SKM-1 treated with dmso at 0.1 percent for 144 hours (cell line): ENCODE measurements around the gene EIF3M.

Experiments used
- DNase-seq: peaks from one replicate; lab custom pipeline; 2025; ENCODE audit not compliant: unreplicated experiment; lab: John Stamatoyannopoulos, UW

Gene EIF3M

DNA sequence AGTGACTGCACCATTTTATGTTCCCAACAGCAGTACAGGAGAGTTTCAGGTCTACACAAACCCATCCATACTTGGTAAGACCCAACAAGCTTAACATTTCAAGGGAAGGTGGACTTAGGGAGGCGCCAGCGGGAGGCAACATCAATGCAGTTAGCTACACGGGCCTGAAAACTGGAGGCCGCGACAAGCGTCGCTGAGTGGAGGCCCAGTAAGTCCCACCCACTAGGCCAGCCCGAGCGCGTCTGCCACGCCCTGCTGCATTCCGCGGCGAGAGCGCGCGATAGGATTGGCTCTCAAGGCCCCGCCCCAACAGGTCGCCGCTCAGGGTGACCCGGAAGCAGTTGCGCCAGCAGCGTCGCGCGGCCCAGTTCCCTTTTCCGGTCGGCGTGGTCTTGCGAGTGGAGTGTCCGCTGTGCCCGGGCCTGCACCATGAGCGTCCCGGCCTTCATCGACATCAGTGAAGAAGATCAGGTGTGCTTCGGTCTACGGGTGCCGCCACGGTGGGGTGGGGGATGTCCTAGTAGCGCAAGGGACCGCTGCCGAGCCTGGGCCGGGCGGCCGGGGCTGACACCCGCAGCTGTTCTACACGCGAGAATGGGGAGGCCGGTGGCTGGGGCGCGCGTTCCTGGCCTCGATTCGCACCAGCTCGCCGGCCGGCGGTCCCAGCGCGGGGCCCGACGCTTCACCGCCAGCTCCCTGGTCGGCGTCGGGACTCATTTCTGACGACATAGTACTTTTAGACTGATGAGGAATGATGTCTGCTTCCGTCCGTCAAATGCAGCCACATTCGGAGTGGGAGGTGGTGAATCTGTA lies at the start of gene EIF3M:
EIF3M (plus strand) TSS at position 373 of the 813 bp plus-strand sequence; CDS start at position 430, 57 bp downstream.
- peak; percentile 96 for DNase-seq

DNA sequence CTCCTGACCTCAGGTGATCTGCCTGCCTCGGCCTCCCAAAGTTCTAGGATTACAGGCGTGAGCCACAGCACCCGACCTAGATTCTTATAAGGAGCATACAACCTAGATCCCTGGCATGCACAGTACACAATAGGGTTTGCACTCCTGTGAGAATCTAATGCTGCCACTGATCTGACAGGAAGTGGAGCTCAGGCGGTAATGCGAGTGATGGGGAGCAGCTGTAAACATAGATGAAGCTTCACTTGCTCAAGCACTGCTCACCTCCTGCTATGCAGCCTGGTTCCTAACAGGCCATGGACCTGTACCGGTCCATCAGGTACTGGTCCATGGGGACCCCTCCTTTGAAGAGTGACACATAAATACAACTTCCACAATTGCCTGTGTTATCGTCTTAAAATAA lies 44.8 kb upstream of the EIF3M start:
- no peak for DNase-seq

DNA sequence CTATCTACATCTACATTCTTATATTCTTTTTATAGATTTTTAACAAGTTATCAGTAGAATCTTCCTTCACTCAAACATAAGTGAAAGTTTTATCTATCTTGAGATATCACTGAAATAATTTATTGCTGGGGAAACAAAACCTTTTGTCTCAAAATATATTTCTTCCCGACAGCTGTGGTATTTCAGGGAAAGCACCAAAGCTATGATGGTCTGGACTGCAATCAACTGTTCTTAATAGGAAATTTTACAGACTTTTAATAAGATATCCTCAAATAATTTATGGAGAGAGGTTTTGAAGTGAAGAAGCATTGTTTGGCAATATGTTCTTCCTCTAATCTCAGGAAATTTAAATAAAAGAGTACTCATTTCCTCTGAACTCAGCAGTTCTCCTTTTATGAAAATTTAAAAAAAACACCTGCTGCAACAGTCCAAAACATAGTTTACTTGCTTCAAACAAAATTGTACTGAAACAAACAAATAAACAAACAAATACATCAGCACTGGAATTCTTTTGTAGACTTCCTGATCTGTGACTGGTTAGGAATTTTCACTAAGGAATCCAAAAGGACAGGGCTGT lies 33.9 kb upstream of the EIF3M start:
- peak; percentile 42 for DNase-seq

DNA sequence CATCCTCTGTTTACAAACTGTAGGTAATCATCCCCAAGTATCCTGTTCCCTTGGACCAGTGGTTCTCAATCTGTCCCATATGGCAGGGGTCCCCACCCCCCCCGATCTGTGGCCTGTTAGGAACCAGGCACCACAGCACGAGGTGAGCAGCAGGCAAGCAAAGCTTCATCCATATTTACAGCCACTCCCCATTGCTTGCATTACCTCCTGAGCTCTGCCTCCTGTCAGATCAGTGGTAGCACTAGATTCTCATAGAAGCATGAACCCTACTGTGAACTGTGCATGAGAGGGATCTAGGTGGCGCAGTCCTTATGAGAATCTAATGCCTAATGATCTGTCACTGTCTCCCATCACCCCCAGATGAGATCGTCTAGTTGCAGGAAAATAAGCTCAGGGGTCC lies 33.4 kb upstream of the EIF3M start:
- DNase-seq = no peak

DNA sequence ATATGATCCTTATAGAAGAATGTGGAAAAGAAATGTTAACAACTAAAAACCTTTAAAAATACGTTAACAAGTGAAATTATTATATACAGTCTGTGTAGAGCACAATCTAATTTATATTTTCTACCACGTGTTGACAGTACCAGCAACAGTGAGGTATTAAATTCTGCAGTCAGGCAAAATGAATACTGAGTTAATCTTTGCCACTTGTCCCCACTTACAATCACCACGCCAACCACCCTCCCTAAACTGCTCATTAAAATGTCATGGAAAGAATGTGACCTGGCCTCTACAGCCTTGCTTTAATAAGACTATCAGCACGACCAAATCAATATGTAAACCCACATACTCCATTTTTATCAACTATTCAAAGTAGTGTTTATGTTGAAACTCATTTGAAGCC lies 28.5 kb upstream of the EIF3M start:
- DNase-seq = no peak

DNA sequence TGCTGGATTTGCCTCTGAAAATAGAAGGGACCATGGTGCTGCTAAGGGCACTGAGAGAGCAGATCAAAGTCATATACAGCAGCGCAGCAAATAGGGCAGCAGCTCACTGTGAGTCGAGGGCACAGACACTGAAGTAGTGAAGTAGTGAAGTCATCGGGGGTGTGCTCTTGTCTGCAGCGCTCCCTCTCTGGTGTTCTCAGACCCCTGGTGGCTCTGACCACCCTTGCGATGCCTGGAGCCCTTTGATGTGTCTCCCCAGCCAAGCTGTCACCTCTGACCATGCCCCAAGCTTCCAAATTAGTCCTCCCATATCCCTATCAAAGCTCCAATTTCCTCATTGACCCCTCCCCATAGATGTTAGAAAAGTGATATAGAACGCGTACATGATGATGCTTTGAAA lies 27.7 kb upstream of the EIF3M start:
- no peak for DNase-seq

DNA sequence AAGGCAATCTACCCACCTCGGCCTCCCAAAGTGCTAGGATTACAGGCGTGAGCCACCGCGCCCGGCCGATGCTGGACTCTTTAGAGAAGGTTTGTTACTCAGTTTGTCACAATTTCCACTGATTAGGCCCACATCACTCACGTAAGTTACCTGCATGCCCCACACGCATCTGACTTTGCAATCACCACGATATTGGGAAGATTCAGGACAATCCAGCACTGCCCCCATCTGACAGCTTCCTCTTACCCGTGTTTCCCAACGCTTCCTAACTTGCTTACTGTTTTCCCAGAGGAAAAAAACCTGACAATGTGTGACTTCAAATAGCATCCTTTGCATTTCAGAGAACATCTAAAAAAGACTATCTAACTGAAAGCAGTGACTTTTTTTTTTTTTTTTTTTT lies 21.8 kb upstream of the EIF3M start:
- DNase-seq = no peak

DNA sequence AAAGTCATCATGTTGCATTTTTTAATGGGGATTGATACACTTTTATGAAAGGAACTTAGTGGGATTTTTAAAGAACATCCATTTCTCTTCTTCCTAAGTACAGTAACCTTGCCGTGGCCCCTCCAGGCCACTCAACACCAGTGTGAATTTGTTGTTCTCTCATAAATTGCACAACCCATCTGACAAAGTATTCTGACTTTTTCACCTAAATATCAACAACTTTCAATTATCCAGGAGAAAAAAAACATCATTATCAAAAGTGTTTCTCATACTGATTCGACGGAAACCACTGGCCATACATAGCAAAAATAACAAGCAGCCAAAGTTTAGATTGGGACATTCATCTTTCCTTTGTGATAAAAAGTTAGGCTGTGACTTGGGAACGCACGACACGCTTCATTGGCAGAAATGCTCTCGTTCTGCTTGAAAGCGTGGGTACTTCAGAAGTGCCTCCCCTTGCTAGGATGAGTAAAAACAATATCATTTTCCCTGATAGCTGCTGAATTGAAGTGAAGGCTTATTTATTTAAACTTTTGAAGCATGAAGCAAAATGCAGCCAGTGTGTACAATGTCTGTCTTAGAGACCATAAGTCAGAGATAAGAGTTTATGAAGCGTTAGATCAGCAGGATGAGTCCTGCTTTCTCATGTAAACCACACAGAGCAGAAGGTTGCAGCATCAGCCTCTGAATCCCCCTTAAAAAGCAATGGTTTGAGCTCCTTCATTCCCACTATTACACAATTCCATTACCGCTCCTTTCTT lies 20.6 kb upstream of the EIF3M start:
- no peak for DNase-seq

DNA sequence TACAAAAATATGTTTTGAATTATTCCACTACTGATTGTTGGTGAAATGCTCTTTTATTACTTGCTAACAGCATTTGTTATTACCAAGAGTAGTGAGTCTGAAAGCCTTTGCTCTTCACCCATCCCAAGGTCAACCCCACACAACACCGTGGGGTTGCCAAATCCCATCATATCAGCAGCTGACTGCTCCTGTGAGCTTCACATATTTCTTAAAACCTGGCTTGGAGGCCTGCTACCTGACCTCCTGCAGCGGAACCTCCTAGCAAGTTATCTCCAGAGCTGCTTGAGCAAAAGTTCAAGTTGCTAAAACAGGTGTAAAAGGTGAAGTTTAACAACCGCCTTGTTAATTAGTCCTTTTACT lies 20.1 kb upstream of the EIF3M start:
- no peak for DNase-seq

DNA sequence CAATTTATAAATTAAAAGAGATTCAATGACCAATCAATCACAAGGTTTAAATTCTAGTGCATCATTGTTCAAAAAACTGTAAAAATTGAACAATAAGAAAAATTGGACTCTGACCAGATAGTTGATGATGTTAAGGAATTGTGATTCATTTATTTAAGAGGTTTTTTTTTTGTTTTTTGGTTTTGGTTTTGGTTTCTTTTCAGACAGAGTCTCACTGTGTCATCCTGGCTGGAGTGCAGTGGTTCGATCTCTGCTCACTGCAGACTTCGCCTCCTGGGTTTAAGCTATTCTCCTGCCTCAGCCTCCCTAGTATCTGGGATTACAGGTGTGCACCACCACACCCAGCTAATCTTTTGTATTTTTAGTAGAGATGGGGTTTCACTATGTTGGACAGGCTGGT lies 17.1 kb upstream of the EIF3M start:
- no peak for DNase-seq

DNA sequence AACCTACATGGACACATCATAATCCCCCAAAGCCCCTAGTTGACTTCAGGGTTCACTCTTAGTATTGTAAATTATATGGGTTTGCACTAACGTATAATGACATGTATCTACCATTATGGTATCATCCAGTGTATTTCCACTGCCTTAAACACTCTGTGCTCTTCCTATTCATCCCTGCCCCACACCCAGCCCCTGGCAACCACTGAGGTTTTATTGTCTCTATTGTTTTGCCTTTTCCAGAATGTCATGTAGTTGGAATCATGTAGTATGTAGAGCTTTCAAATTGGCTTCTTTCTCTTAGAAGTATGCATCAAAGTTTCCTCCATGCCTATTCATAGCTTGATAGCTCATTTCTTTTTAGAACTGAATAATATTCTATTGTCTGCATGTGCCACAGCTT lies 16.5 kb upstream of the EIF3M start:
- DNase-seq = no peak

DNA sequence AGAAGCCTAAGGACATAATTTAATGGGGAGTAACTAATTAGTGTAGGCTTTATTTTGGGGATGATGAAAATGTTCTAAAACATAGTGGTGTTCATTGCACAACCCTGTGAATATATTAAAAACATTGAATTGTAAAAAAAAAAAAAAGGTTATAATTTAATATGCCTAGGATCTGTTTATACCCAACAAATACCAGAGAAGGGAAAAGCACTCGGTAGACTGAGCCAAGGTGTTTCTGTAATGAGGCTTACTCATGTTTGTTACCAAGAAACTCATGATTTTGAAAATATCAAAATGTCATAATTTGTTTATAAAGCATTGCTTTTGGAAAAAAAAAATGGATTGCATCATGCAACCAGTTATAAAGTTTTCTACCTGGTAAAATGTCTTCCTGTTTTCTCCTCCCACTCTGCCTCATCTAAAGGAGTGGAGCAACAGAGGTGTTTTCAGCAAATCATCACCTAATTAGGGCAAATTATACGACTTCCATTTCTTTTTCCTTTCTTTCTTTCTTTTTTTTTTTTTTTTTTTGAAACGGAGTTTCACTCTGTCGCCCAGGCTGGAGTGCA lies 14.2 kb upstream of the EIF3M start:
- no peak for DNase-seq

DNA sequence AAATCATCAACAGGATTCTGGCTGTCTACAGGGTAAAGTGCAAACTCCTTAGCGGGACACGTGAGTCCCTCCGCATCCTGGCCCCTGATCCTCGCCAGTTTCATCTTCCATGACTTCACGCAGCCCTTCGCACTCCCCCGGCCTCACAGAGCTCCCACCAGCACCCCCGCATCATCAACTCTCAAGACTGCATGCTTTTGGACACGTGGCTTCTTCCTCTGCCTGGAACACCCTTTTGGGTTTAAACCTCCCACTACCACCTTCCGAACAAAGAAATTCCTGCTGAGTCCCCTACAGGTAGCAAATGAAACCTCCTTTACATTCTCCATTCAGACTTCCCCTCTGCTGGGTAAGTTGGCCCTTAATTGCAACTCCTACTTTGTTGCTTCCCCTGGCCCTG lies 12.6 kb upstream of the EIF3M start:
- DNase-seq = no peak

DNA sequence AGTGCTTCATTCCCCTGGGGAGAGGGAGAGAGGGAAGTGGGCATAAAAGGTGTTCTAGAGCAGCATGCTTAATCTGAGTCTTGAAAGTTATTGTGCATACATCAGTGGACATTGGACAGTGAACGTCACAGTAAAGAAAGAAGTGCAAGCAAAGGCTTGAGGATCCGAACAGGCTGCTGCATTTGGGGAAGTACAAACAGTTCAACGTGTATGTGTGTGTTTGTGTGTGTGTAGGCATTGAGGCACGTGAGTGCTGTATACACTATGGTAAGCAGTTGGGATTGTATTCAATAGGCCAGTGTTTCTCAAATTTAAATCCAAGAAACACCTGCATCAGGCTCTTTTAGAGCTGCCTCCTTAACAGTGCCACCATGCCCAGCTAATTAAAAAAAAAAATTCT lies 10.4 kb upstream of the EIF3M start:
- DNase-seq = no peak

DNA sequence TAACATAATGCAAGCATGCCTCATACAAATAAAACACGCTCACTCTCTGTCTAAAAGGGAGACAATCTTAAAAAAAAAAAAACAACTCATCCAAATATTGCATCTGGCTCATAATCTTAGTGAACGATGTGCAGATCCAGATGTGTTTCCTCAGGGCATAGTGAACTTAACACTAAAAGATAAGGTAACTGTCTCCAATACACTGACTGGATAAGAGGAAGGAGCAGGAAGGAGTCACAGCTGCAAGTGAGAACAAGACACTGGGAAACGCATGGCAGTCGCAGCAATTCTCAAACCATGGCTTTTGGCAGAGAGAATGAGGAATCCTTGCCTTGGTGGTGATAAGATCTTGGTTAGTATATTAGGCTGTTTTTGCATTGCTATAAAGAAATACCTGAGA lies 9.2 kb upstream of the EIF3M start:
- no peak for DNase-seq

DNA sequence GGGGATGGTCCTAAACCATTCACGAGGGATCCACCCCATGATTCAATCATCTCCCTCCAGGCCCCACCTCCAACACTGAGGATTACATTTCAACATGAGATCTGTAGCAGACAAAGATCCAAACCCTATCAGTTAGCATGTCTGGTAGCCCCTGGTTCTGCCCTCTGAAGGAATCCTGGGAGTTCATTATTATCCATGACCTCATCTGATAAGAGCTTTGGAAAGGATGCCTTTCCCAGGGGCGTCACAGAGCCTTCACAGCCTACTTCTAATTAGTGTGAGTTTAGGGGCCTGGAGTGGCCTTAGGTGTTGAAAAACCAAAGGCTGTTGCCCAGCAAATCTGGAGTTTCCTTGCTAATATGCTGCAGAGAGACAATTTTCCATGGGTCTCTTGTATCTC lies 8.6 kb upstream of the EIF3M start:
- DNase-seq = no peak

DNA sequence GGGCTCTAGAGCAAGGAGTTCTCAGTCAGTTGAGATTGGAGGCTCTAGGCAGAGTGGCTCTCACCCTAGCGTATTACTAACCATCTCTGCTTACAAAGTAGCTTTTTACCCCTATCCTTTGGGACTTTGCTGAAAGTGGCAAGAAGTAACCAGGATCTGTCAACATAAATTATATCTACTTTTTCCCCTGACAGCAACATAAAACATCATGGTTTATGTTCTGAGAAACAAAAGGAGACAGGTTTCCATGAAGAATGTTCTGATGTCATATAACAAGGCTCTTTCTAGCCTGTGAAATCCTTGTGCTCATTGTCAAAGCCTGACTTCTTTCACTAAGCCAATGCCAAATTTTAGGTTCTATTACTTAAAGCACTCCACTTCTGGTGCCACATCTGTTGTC lies 7.2 kb upstream of the EIF3M start:
- DNase-seq = no peak

DNA sequence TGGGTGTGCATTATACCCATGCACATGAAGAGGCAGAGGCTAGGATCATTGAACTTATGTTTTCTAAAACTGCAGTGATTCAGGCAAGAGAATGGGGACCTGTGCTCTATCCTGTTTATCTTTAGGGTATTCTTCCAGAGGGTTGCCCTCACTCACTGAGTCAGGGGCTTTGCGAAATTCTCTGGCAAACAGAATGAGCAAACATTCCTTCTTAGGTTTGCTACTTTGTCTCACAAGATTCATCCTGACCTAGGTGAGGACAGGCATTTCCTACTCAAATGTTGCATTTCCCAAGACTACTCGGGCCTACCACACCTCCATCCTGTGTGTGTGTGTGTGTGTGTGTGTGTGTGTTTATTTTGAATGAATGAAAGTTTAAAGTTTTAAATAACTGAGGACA lies 2.7 kb upstream of the EIF3M start:
- DNase-seq = no peak

DNA sequence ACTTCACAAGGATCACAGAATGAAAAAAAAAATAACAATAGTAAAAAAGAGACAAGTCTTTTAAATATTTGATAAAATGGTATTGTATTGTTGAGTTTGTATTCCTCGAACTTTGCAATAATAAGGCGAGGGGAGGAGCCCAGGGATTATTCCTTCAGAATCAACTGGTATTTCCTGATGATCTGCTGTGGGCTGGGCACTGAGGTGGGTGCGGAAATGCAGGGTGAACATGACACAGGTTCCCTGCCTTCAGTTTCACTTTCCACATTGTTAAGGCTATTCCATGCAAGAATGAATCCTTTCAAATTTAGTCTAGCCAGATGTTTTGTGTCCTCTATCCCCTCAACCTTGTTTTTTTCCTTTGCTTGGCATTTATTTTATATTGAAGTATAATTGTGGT lies 2.1 kb upstream of the EIF3M start:
- DNase-seq = no peak

DNA sequence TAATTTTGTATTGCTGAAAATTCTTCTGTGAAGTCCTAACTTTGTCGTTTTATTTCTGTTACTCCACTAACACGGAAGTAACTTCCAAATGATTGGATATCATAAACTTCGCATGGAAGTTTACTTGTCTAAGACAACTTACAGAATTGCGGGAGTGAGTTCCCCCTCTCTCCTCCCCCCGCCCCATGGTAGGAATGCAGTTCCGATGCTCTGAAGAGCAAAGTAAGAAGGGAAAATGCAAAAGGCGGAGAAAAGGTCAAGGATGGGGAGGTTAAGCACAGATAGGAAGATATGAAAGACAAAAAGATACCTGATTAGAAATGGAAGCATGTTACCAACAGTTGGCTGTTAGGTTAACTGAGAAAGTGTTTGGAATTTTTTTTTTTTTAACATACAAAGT lies 1.3 kb downstream of the EIF3M start:
- no peak for DNase-seq

DNA sequence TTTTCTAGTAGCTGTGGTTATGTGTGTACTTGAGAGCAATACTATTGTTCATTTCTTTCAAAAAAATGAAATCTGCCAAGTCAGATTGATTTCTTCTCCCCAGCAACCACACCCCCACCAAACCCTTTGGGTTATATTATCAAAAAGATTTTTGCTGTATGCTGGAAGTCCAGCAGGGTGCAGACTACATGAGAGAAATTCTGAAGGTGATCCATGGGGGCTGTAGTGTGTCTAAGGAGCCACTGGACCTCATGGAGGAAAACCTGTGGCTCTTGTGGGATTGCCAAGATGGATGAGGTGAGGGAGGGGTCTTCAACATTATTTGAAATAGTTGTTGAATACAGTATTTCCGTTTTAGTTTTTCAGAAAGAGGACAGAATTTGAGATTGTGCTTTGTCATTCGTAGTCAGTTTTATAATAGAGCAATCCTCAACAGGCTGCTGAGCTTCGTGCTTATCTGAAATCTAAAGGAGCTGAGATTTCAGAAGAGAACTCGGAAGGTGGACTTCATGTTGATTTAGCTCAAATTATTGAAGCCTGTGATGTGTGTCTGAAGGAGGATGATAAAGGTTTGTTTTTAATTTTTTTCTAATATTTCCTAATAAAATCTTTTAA lies 3.1 kb downstream of the EIF3M start:
- peak; percentile 35 for DNase-seq

DNA sequence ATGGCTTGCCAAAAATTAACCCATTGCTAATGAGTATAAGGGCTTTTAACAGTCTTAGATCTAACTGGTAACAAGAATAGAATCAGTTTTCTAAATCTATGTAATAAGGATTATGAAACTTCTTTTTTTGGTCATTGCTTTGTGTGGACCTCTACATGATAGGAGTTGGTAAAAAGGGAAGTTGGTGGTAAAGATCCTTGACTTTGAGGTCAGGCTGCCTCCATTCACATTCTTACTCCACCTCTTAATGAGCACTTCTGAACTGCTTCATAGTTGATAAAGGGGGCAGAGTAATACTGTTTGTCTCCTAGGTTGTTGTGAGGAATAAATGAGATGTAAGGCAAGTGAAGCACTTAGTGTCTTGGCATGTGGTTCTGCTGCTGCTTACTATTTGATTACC lies 10.6 kb downstream of the EIF3M start:
- peak; percentile 94 for DNase-seq
